ENCODE results near the gene ST8SIA1.

GRCh38 chr12:22348208-22348607 lies 13.7 kb upstream of the ST8SIA1 start:
- TF ChIP-seq EP300 (IDR thresholded peaks at IDR 0.05; ENCODE audit: borderline replicate concordance in 1 of 2, low read depth in 2 of 2, low read length in 2 of 2) = no peak
- TF ChIP-seq CTCF (IDR thresholded peaks at IDR 0.05; ENCODE audit: control extremely low read depth in 1 of 3, insufficient read depth in 1 of 3, low read depth in 1 of 3, low read length in 3 of 3) = no peak
- TF ChIP-seq POLR2AphosphoS5 (IDR thresholded peaks at IDR 0.05; ENCODE audit: low read depth, low read length) = no peak
- TF ChIP-seq GTF2F1 (IDR thresholded peaks at IDR 0.05; ENCODE audit: borderline replicate concordance, low read depth, low read length) = no peak
- no peak for TF ChIP-seq BACH1 (IDR thresholded peaks at IDR 0.05; ENCODE audit: low read length)
- TF ChIP-seq JUN (IDR thresholded peaks at IDR 0.05; ENCODE audit: low read depth, low read length) = no peak
- TF ChIP-seq CHD1 (IDR thresholded peaks at IDR 0.05; ENCODE audit: low read depth, low read length) = no peak
- TF ChIP-seq HDAC2 (IDR thresholded peaks at IDR 0.05; ENCODE audit: borderline replicate concordance in 1 of 2, low read depth in 2 of 2, low read length in 2 of 2) = no peak
- TF ChIP-seq CREB1 (IDR thresholded peaks at IDR 0.05) = no peak
- no peak for TF ChIP-seq MAX (IDR thresholded peaks at IDR 0.05)
- TF ChIP-seq CBX5 (IDR thresholded peaks at IDR 0.05; ENCODE audit: low read depth, low read length) = no peak
